Prostate gland (tissue), 2 donors: ENCODE results near the gene RHAG.
"Not testable (repeated sequence)": the region's sequence is repeated elsewhere in the genome, so short reads cannot be mapped to it uniquely, and the experiment has no call there.

ENCODE experiments used
- POLR2A ChIP-seq: fragments of 450-650 bp; IDR thresholded peaks from one replicate; pipeline ENCODE4 v1.6.1; 2016; ENCODE audit warnings: antibody characterized with exemption, mild to moderate bottlenecking
- TF ChIP-seq, protein P1 (sequence below), 4 experiments: fragments of 200-600 bp in 2 of 4; fragments of 450-650 bp in 2 of 4; sonication (generic) in 2 of 4; IDR thresholded peaks; 1 replicate in 3 of 4; 2 replicates in 1 of 4; pipeline ENCODE4 v1.5.1; 2016 to 2019; ENCODE audit warnings: antibody characterized with exemption in 4 of 4, mild to moderate bottlenecking in 2 of 4, moderate library complexity in 2 of 4

DNA sequence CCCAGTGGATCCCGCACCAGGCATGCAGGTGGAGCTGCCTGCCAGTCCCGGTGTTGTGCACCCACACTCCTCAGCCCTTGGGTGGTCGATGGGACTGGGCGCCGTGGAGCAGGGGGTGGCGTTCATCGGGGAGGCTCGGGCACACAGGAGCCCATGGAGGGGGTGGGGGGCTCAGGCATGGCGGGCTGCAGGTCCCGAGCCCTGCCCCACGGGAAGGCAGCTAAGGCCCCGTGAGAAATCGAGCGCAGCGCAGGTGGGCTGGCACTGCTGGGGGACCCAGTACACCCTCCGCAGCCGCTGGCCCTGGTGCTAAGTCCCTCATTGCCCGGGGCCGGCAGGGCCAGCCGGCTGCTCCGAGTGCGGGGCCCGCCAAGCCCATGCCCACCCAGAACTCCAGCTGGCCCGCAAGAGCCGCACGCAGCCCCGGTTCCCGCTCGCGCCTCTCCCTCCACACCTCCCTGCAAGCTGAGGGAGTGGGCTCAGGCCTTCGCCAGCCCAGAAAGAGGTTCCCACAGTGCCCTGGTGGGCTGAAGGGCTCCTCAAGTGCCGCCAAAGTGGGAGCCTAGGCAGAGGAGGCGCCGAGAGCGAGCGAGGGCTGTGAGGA is 7.1 kb downstream of the RHAG start:
- TF ChIP-seq, protein P1, sequence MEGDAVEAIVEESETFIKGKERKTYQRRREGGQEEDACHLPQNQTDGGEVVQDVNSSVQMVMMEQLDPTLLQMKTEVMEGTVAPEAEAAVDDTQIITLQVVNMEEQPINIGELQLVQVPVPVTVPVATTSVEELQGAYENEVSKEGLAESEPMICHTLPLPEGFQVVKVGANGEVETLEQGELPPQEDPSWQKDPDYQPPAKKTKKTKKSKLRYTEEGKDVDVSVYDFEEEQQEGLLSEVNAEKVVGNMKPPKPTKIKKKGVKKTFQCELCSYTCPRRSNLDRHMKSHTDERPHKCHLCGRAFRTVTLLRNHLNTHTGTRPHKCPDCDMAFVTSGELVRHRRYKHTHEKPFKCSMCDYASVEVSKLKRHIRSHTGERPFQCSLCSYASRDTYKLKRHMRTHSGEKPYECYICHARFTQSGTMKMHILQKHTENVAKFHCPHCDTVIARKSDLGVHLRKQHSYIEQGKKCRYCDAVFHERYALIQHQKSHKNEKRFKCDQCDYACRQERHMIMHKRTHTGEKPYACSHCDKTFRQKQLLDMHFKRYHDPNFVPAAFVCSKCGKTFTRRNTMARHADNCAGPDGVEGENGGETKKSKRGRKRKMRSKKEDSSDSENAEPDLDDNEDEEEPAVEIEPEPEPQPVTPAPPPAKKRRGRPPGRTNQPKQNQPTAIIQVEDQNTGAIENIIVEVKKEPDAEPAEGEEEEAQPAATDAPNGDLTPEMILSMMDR (IDR thresholded peaks at IDR 0.05), result not testable (repeated sequence)
- TF ChIP-seq POLR2A, result not testable (repeated sequence)
